ENCODE measurements around the gene WNT8A.

Gene WNT8A

GRCh38 chr5:138138949-138139780 lies 55.3 kb downstream of the WNT8A start, which contains the start of gene NME5:
Gene NME5 (minus strand): TSS chr5:138139428. CDS start chr5:138138780, 648 bp downstream.
- H3K27ac Mint-ChIP-seq: no peak within 1 kb of the TSS
- H3K27me3 Mint-ChIP-seq: peaks cover 24 to 38% of the 10 kb centered on the region in 2 donors
- H3K4me3 Mint-ChIP-seq: no peak within 1 kb of the TSS
- H3K9me3 Mint-ChIP-seq: no peaks in the 10 kb centered on the region
- ATAC-seq (replicated peaks) (no peak), DNase-seq (no peak)
- H3K36me3 Mint-ChIP-seq (ENCODE audit: insufficient read depth): peaks cover 2% of the 10 kb centered on the region
- no peaks in the 10 kb centered on the region for H3K4me1 Mint-ChIP-seq (ENCODE audit: low read depth in 2 of 2)

DNA sequence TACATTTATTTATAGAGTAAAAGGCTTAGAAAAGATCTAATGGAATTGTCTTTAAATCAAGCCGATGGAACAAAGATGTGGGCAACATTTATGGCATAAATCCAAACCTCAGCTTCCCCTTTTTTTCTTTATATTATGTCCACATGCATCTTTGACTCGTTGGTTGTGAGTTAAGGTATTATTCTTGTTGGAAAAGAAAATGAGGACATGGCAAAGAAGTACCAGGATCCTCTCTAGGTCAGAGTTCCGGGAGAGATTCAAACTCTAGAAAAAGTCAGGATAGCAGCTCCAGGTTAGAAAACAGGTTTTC lies 55.9 kb downstream of the WNT8A start:
- ATAC-seq (replicated peaks) (no peak), DNase-seq (no peak)
- Mint-ChIP-seq H3K36me3 (ENCODE audit: insufficient read depth) (peaks cover under 1% of the 10 kb centered on the region), H3K27me3 (peaks cover 24 to 38% of the 10 kb centered on the region in 2 donors), H3K4me1 (ENCODE audit: low read depth in 2 of 2) (no peaks in the 10 kb centered on the region), H3K4me3 (no peak overlapping the region), H3K9me3 (no peaks in the 10 kb centered on the region), H3K27ac (no peak overlapping the region)

GRCh38 chr5:138140268-138140667 lies 56.4 kb downstream of the WNT8A start:
- H3K36me3 Mint-ChIP-seq (ENCODE audit: insufficient read depth): no peaks in the 10 kb centered on the region
- H3K4me1 Mint-ChIP-seq (ENCODE audit: low read depth in 2 of 2): no peaks in the 10 kb centered on the region
- no peaks in the 10 kb centered on the region for H3K9me3 Mint-ChIP-seq
- peaks cover 24 to 38% of the 10 kb centered on the region in 2 donors for H3K27me3 Mint-ChIP-seq
- no peak overlapping the region for H3K4me3 Mint-ChIP-seq
- no peak overlapping the region for H3K27ac Mint-ChIP-seq
- no peak for ATAC-seq (replicated peaks)
- DNase-seq: no peak
